GM18861 (cell line): ENCODE results near the gene PDHX.
"Not testable (repeated sequence)": the region's sequence is repeated elsewhere in the genome, so short reads cannot be mapped to it uniquely, and the experiment has no call there.

Experiments
- ATAC-seq: cut with Tn5 transposase; IDR thresholded peaks from one replicate; pipeline ENCODE4 v1.9.1; 2021; ENCODE audit not compliant: unreplicated experiment

PDHX gene

DNA sequence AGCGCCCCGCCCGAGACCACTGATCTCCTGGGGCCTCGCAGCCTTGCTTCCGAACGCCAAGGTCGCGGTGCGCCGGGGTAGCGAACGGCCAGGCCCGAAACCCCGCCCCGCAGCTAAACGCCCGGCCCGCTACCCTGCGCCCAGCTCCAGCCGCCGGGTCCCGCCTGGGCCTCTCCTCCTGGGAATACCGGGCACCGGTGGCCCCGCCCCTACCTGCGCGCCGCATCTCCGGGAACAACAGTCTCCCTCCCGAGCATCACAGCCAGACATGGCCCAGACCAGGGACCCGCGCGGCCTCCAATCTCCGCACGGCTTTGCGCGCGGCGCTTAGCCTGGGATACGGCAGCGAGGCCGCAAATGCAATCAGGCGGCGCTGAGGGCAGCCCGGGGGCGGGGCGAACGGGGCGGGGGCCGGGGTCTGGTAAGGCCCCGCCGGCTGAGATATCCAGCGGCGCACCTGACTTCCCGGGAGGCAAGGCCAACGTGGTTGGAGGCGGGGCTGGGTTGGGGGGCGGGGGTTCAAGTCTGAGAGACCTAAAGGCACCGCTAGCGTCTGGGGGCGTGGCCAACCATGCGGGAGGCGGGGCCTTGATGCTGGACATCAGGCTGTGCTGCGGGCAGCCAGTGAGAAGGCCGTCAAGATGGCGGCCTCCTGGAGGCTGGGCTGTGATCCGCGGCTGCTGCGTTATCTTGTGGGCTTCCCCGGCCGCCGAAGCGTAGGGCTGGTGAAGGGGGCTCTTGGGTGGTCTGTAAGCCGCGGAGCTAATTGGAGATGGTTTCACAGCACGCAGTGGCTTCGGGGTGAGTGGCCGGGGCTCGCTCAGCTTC, at the start of gene PDHX, which contains the start of gene APIP:
Gene PDHX (plus strand): TSS at position 604 of the 828 bp plus-strand sequence. CDS start 38 bp downstream, at position 642.
Gene APIP (minus strand): TSS at position 365 of the 828 bp plus-strand sequence. CDS start 95 bp downstream, at position 270.
- ATAC-seq = peak; percentile 84

DNA sequence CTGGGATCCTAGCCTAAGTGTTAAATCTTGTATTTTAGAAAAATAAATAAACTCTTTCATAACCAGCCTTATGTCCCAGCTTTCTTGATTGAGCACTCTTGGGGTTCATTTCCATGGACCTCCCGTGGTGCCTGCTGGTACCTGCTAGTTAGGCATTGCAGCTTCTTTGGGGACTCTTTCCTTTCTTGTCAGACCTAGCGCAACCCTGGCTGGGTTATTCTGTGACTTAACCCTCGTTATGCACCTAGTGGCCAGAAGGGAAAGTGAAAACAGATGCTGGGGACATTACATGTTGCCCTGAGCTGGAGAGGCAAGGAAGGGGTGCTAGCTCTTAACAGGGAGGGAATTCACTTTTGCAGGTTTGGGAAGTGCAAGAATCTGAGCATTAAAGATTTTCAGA, 47.0 kb upstream of the PDHX start:
- no peak for ATAC-seq

- no peak for ATAC-seq
Observed at GRCh38 chr11:34870548-34871196, 45.7 kb upstream of the PDHX start.

DNA sequence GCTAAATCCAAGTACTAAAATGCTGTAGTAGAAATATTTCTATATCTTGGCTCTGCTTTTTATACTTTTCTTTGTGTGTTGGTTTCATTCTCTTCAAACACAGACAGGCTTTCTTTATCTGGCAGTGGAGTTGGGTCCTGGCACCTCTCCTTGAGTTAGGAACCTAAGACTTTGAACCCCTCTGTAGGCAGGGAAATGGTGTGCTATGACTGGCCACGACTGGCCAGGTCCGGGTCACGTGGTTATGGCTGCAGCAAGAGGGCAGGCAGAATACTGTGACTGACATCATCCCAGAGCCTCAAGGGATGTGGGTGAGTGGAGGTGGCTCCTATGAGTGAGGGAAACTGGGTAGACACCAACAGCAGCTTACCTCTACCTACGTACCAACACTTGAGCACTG, 42.2 kb upstream of the PDHX start:
- ATAC-seq = no peak

DNA sequence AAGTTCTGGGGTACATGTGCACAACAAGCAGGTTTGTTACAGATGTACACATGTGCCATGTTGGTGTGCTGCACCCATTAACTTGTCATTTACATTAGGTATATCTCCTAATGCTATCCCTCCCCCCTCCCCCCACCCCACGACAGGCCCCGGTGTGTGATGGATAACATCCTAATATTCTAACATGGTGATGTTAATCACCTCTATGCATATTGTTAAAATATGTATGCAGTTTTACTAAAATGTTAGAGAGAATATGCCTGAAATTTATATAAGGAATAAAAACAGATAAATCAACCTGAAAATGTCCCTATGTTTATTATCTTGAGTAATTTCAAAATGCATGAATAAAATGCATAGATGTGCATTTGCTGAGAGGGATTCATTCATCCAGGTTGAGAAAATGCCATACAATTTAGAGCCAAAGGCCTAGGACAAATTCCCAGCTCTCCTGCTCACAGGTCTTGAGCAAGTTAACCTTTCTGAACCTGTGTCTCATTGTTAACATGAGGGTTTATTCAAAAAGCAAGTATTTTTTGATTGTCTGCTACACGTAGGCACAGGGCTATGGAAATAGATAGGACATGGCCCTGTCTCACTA, 38.9 kb upstream of the PDHX start:
- no peak for ATAC-seq

- no peak for ATAC-seq
Observed at GRCh38 chr11:34881900-34882299, 34.5 kb upstream of the PDHX start.

GRCh38 chr11:34886609-34887008, 29.8 kb upstream of the PDHX start:
- no peak for ATAC-seq

DNA sequence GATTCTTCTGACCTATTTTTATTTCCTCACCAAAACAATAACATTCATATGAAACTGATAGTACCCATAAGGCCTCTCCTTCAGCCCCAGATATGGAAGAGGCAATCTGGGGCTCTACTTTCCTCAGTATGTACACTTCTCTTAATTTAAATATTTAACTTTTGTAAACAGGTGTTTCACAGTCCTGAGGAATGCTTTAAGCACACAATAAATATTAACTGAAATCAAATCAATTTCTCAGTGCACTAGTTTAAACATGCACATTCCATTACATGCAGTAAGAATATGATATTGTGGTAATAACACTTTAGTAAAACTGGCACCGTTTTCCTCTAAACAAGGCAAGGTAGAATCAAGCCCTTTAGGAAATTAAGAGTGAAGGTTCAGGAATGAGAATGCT, 29.2 kb upstream of the PDHX start:
- ATAC-seq = no peak

GRCh38 chr11:34890089-34890488, 26.3 kb upstream of the PDHX start:
- ATAC-seq = no peak

GRCh38 chr11:34890812-34891211, 25.6 kb upstream of the PDHX start:
- ATAC-seq = no peak

DNA sequence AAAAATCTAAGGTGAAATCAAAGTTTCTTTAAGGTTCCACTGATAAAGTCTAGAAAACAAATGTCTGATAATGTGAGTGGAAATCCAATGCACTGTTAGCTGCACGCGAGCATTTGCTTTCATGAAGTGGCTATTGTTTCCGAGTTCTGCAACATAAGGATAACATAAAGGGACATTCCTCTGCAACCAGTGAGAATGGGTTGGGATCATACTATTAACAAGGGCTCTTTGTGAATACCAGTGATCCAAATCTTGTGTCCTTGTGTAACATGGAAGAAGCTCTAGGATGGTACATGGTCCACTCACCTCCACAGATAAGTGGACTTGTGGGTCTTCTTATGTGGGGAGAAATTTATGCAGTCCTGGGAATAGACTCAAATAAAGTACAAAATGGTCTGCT, 24.8 kb upstream of the PDHX start:
- no peak for ATAC-seq

DNA sequence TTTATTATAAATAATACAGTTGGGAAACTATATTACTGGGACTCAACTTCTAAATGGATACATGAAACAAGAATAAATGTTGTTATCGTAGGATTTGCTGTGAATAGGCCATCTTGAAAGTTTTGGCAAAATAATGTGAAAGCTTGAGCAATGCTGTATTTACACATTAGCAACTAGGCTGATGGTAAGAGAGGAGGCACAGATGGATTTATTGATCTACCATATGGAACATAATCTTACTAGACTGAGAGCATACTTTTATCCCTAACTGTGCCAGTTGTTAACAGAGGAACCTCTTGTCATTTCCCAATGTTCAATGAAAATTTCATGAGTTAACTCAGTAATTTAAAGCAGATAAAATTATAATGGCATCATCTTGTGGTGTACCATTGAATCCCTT, 23.0 kb upstream of the PDHX start:
- ATAC-seq = no peak

DNA sequence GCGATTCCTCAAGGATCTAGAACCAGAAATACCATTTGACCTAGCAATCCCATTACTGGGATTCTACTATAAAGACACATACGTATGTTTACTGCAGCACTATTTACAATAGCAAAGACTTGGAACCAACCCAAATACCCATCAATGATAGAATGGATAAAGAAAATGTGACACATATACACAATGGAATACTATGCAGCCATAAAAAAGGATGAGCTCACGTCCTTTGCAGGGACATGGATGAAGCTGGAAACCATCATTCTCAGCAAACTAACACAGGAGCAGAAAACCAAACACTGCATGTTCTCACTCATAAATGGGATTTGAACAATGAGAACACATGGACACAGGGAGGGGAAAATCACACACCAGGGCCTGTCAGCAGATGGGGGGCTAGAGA, 20.2 kb upstream of the PDHX start:
- not testable (repeated sequence) for ATAC-seq

DNA sequence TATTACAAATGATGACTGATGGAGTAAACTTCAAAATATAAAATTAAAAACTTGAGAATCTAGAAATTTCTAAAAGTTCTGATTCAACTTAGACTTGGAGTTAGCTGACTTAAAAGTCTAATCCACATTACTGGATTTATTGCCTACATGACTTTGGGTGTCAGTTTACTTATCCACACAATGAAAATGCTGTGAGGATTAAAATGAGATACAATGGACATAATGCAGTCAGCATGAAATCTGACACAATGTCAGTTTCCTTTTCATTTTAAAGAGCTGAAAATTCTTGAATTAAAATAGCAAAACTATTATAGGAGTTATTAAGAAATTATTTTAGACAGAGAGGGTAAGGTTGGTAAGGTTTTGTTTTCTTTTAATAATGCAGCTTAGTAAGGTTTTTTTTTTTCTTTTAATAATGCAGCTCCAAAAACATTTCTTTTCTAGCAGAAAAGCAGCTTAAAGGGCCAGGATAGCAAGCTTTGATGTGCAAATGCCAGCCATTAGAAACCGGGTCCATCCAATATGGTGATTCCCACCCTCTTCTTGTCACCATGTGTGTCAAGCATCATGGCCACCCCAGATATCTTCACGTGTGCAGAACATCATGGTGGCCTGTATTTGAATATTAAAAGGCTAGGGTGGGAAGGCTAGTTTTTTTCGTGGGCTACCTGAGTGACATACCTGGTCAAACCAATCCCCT, 19.1 kb upstream of the PDHX start:
- no peak for ATAC-seq

DNA sequence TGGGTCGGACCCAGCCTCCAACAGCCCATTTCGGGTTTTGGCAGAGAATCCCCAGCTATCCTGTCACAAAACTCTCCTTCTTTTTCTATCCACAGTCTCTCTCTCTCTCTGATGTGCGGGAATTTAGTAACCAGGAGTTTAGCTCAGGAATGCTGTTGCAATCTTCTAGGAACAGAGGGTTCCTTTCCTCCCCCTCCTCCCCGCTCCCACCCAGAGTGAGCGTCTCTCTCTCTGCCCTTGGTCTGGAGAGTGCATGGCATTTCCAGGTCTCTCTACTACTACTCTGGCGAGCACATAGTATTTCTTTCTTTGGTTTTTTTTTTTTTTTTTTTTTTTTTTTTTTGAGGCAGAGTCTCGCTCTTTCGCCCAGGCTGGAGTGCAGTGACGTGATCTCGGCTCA, 17.9 kb upstream of the PDHX start:
- no peak for ATAC-seq

DNA sequence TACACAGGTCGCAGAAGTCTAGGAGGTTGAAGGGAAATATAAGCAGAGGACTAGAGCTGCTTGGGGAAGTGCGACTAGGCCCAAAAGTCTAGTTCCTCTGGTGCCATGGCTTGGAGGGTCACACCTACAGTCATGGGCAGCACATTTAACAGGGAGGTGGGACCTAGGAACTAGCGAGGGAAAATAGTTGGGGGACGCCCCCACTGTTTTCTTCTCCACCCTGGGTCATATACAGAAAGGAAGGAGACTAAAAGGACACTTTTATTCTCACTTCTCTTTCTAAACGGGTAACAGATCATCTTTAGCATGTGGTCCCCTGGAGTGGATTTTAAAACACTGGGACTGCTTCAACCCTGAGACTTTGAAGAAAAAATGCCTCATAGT, 16.8 kb upstream of the PDHX start:
- no peak for ATAC-seq

- ATAC-seq = no peak
Observed at GRCh38 chr11:34904421-34904955, 11.9 kb upstream of the PDHX start.

DNA sequence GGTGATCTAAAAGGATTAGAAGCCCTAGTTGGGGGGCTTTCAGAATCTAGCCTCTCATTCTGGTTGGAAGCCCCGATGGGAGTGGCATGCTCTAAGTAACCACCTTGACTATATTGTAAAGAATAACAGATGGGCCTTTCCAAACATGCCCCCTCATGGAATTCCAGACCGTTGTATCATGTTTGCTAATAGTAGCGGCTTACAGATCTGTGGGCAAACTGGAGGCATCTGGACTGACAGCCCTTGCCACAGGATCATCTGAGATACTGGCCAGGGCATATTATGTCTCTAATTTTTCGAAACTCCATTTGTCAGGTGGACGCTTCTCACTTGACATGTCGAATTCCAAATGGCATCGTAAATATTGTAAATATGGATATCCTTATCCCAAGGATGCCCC, 10.8 kb upstream of the PDHX start:
- ATAC-seq = no peak

- ATAC-seq = no peak
Observed at GRCh38 chr11:34907934-34908593, 8.4 kb upstream of the PDHX start.

DNA sequence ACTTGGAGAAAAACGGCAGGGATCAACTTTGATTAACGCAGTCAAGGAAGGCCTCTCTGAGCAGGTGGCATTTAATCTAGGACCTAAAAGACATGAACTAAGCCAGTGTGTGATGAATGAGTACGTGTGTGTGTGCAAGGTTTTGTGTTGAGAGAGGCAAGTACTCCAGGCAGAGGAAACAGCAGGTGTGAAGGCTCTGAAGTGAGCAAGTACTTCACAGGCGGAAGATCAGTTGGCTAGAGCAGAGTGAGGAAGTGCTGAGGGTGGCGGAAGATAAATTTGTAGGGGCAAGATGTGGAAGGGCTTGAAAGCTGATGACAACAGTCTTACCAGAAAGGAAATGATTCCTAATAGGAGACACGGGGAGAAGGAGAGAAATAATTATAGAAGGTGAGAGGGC, 7.0 kb upstream of the PDHX start:
- ATAC-seq = no peak

DNA sequence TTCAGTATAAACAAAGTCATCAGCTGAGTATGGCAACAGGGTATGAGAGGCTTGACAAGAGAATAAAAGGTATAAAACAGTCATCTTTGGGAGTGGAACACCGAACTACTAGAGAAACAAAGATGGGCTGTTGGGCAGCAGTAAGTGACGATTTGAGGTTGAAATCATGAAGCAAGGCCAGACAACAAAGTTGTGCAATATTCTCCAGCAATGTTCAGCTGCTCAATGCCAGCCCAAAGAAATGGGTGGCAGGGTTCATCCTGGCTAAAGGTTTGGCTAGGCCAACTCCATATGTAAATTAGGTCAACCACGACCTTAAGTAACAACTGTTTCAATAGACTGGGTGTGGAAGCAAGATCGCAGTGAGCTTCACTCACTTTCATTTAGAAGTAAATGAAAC, 6.5 kb upstream of the PDHX start:
- ATAC-seq = no peak
